IMR-90 (cell line): ENCODE data around the gene SPARCL1. TPM values are rescaled to one million over a fixed set of nuclear protein-coding genes. Genes with fewer than 3 reads are reported as not detected.

Experiments used
- ATAC-seq: fragments of 200-7000 bp; cut with Tn5 transposase; 2 replicates; pipeline ENCODE4 v1.9.1; 2020; ENCODE audit warnings: low read depth, mild to moderate bottlenecking, moderate library complexity
- BruUV-seq: library from RNA; stranded (reverse); fragments of 400-500 nt; replicated peaks from 2 replicates; lab custom pipeline; 2021; lab: Mats Ljungman, UMichigan
- CTCF ChIA-PET: fragments of 300-600 bp; formaldehyde crosslinking; extraction: SDS; loops from one replicate; lab custom pipeline; 2021; ENCODE audit warnings: antibody characterized with exemption; lab: Yijun Ruan, JAX
- POLR2A ChIA-PET: fragments of 300-600 bp; sonication (Branson Sonifier 250); formaldehyde crosslinking; loops from one replicate; lab custom pipeline; 2022; ENCODE audit warnings: antibody characterized with exemption; ENCODE audit not compliant: unreplicated experiment; lab: Charles Lee
- DNase-seq: peaks from one replicate; pipeline ENCODE4 v3.0.0; 2013
- H2AFZ ChIP-seq: replicated peaks from 2 replicates; pipeline ENCODE3; 2013; ENCODE audit warnings: low read length, mild to moderate bottlenecking; ENCODE audit not compliant: poor library complexity
- H2AK5ac ChIP-seq: 2 replicates; pipeline ENCODE4 v1.6.1; 2013; ENCODE audit warnings: low read depth, low read length, inconsistent platforms
- H2AK9ac ChIP-seq: replicated peaks from 2 replicates; pipeline ENCODE3; 2013; ENCODE audit warnings: mild to moderate bottlenecking, low read depth, low read length, moderate library complexity; ENCODE audit not compliant: poor library complexity
- H2BK120ac ChIP-seq: 2 replicates; pipeline ENCODE4 v1.6.1; 2013; ENCODE audit warnings: low read depth, low read length, inconsistent platforms
- H2BK15ac ChIP-seq: 3 replicates; pipeline ENCODE4 v1.6.1; 2013; ENCODE audit warnings: low read depth, low read length, inconsistent platforms
- H2BK20ac ChIP-seq: 2 replicates; pipeline ENCODE4 v1.6.1; 2013; ENCODE audit warnings: low read depth, mild to moderate bottlenecking, inconsistent platforms, low read length, moderate library complexity
- H2BK5ac ChIP-seq: 2 replicates; pipeline ENCODE4 v1.6.1; 2013; ENCODE audit warnings: mild to moderate bottlenecking, low read depth, low read length, inconsistent platforms; ENCODE audit not compliant: poor library complexity, severe bottlenecking
- H3K14ac ChIP-seq: replicated peaks from 2 replicates; pipeline ENCODE4 v1.6.1; 2013; ENCODE audit warnings: low read depth, low read length, inconsistent platforms
- H3K18ac ChIP-seq: 2 replicates; pipeline ENCODE4 v1.6.1; 2013; ENCODE audit warnings: low read depth, low read length, control low read depth
- H3K23ac ChIP-seq: 2 replicates; pipeline ENCODE4 v1.6.1; 2013; ENCODE audit warnings: low read depth, low read length, inconsistent platforms
- H3K27ac ChIP-seq: 2 replicates; pipeline ENCODE4 v1.5.1; 2013; ENCODE audit warnings: mild to moderate bottlenecking, control low read depth, low read length; ENCODE audit not compliant: insufficient read depth
- H3K27me3 ChIP-seq: 2 replicates; pipeline ENCODE4 v1.6.1; 2013; ENCODE audit warnings: low read length; ENCODE audit not compliant: control insufficient read depth, insufficient read depth
- H3K36me3 ChIP-seq: 2 replicates; pipeline ENCODE4 v1.6.1; 2013; ENCODE audit warnings: low read length, mixed read lengths; ENCODE audit not compliant: control insufficient read depth, insufficient read depth
- H3K4ac ChIP-seq: 2 replicates; pipeline ENCODE4 v1.6.1; 2013; ENCODE audit warnings: low read depth, low read length, inconsistent platforms
- H3K4me1 ChIP-seq: 2 replicates; pipeline ENCODE4 v1.6.1; 2013; ENCODE audit warnings: low read length, mixed read lengths; ENCODE audit not compliant: control insufficient read depth, insufficient read depth
- H3K4me2 ChIP-seq: 2 replicates; pipeline ENCODE4 v1.6.1; 2013; ENCODE audit warnings: low read depth, mild to moderate bottlenecking, control low read depth, low read length, moderate library complexity
- H3K4me3 ChIP-seq: 2 replicates; pipeline ENCODE4 v1.5.1; 2013; ENCODE audit warnings: low read depth, mild to moderate bottlenecking, control low read depth, low read length, moderate library complexity; ENCODE audit not compliant: insufficient read depth
- H3K56ac ChIP-seq: 2 replicates; pipeline ENCODE4 v1.6.1; 2013; ENCODE audit warnings: low read length, inconsistent platforms; ENCODE audit not compliant: insufficient read depth; ENCODE audit errors: extremely low read depth
- H3K79me1 ChIP-seq, 2 experiments: 2 replicates each; pipeline ENCODE4 v1.6.1; 2013; ENCODE audit warnings: low read length in 2 of 2, inconsistent platforms in 1 of 2, low read depth in 1 of 2
- H3K9ac ChIP-seq: 2 replicates; pipeline ENCODE4 v1.6.1; 2013; ENCODE audit warnings: low read depth, low read length, control low read depth
- H3K9me1 ChIP-seq: 2 replicates; pipeline ENCODE4 v1.6.1; 2013; ENCODE audit warnings: low read length, inconsistent platforms; ENCODE audit not compliant: insufficient read depth
- H3K9me3 ChIP-seq: 2 replicates; pipeline ENCODE4 v1.6.1; 2013; ENCODE audit warnings: low read length; ENCODE audit not compliant: control insufficient read depth, insufficient read depth
- H4K20me1 ChIP-seq: 2 replicates; pipeline ENCODE4 v1.6.1; 2013; ENCODE audit warnings: low read length, inconsistent platforms; ENCODE audit not compliant: insufficient read depth
- H4K5ac ChIP-seq: 2 replicates; pipeline ENCODE4 v1.6.1; 2013; ENCODE audit warnings: mild to moderate bottlenecking, low read depth, low read length, control low read depth
- H4K8ac ChIP-seq, 2 experiments: 2 replicates each; pipeline ENCODE4 v1.6.1; 2013; ENCODE audit warnings: low read depth in 2 of 2, low read length in 2 of 2, control low read depth in 1 of 2, inconsistent platforms in 1 of 2
- H4K91ac ChIP-seq: 2 replicates; pipeline ENCODE4 v1.6.1; 2013; ENCODE audit warnings: low read depth, low read length, inconsistent platforms; ENCODE audit not compliant: insufficient read depth
- BHLHE40 ChIP-seq: fragments of 150-350 bp; IDR thresholded peaks from 2 replicates; pipeline ENCODE4 v1.6.1; 2016; ENCODE audit warnings: mild to moderate bottlenecking, low read depth, low read length
- CEBPB ChIP-seq: IDR thresholded peaks from 2 replicates; pipeline ENCODE4 v1.6.1; 2012; ENCODE audit warnings: low read depth, low read length, improper control_type of control experiment
- CHD1 ChIP-seq: IDR thresholded peaks from 2 replicates; pipeline ENCODE4 v1.6.1; 2012; ENCODE audit warnings: low read depth, low read length, improper control_type of control experiment
- CTCF ChIP-seq: conservative IDR thresholded peaks from 2 replicates; pipeline ENCODE4 v1.5.1; 2012; ENCODE audit warnings: mild to moderate bottlenecking, low read depth, low read length, improper control_type of control experiment
- ELK1 ChIP-seq: fragments of 150-350 bp; IDR thresholded peaks from 2 replicates; pipeline ENCODE4 v1.6.1; 2016; ENCODE audit warnings: low read depth, mild to moderate bottlenecking, low read length, moderate library complexity, borderline replicate concordance
- FOS ChIP-seq: fragments of 150-350 bp; IDR thresholded peaks from 2 replicates; pipeline ENCODE4 v1.6.1; 2016; ENCODE audit warnings: low read depth, low read length
- MAFK ChIP-seq: IDR thresholded peaks from 2 replicates; pipeline ENCODE4 v1.6.1; 2012; ENCODE audit warnings: low read depth, low read length, improper control_type of control experiment
- MAZ ChIP-seq: IDR thresholded peaks from 2 replicates; pipeline ENCODE4 v1.6.1; 2012; ENCODE audit warnings: low read depth, mild to moderate bottlenecking, low read length, improper control_type of control experiment, moderate library complexity, borderline replicate concordance
- MXI1 ChIP-seq: IDR thresholded peaks from 2 replicates; pipeline ENCODE4 v1.6.1; 2012; ENCODE audit warnings: low read depth, mild to moderate bottlenecking, low read length, moderate library complexity, borderline replicate concordance
- NFE2L2 ChIP-seq: fragments of 150-350 bp; IDR thresholded peaks from 2 replicates; pipeline ENCODE4 v1.6.1; 2016; ENCODE audit warnings: low read depth, mild to moderate bottlenecking, low read length
- RAD21 ChIP-seq: IDR thresholded peaks from 2 replicates; pipeline ENCODE4 v1.6.1; 2012; ENCODE audit warnings: low read length, improper control_type of control experiment
- RCOR1 ChIP-seq: IDR thresholded peaks from 2 replicates; pipeline ENCODE4 v1.6.1; 2012; ENCODE audit warnings: mild to moderate bottlenecking, low read length, improper control_type of control experiment; ENCODE audit not compliant: insufficient replicate concordance
- RFX5 ChIP-seq: IDR thresholded peaks from 2 replicates; pipeline ENCODE4 v1.8.0; 2012; ENCODE audit warnings: low read depth, mild to moderate bottlenecking, low read length, moderate library complexity
- SMC3 ChIP-seq: fragments of 150-350 bp; IDR thresholded peaks from 2 replicates; pipeline ENCODE4 v1.6.1; 2016; ENCODE audit warnings: low read depth, mild to moderate bottlenecking, antibody characterized with exemption, low read length, moderate library complexity
- USF2 ChIP-seq: fragments of 150-350 bp; IDR thresholded peaks from 2 replicates; pipeline ENCODE4 v1.6.1; 2017; ENCODE audit warnings: mild to moderate bottlenecking, antibody characterized with exemption, low read length, low read depth
- WGBS, 2 experiments: methylation state at CpG; one replicate each; pipeline versions ENCODE4 v1.1.5 to v1.1.7; 2013; ENCODE audit warnings: missing lambda C conversion rate in 2 of 2; ENCODE audit not compliant: insufficient read length in 1 of 2; ENCODE audit errors: extremely low coverage in 2 of 2; 5-methylcytosine and 5-hydroxymethylcytosine counted together
- dilution Hi-C: fragments of 300-500 bp; cut with HindIII; formaldehyde crosslinking; loops from one replicate; pipeline ENCODE4 v1.14.3; 2018; ENCODE audit warnings: low sequenced_read_pairs; ENCODE audit not compliant: unreplicated experiment
- in situ Hi-C: fragments of 300-500 bp; cut with MboI; formaldehyde crosslinking; loops from 3 replicates; pipeline ENCODE4 v1.14.3; 2019; ENCODE audit warnings: low sequenced_read_pairs, inconsistent platforms, mixed read lengths
- intact Hi-C: fragments of 100-400 bp; cut with micrococcal nuclease; formaldehyde crosslinking; loops from 2 replicates; pipeline ENCODE4 v1.10.0; 2022
- polyA plus RNA-seq, 3 experiments: library from polyadenylated mRNA; depleted of rRNA; stranded (reverse); fragments of >200 nt; gene quantifications; 2 replicates each; pipeline ENCODE4 v1.2.3, GENCODE V29; 2012; ENCODE audit warnings: low replicate concordance in 1 of 3
- total RNA-seq: library from RNA; depleted of rRNA; stranded (reverse); fragments of >200 nt; gene quantifications from 2 replicates; pipeline ENCODE4 v1.2.3, GENCODE V29; 2012

SPARCL1 gene
- total and polyA plus RNA-seq, 2 of the 4 experiments (the other 2 are of a cell fraction) = not detected

- no CpG with 5 or more reads among the region's 2 CpGs for whole genome bisulfite sequencing, 2 experiments
- no peak overlapping the region for H2BK20ac ChIP-seq
These were observed 95.8 kb downstream of the SPARCL1 start for GRCh38 chr4:87433342-87433741.

More at GRCh38 chr4:87433342-87433741, 95.8 kb downstream of the SPARCL1 start:
- H3K14ac ChIP-seq = no peak overlapping the region
- no peak overlapping the region for H3K4me3 ChIP-seq
- H2AFZ ChIP-seq = no peak overlapping the region
- H3K4me2 ChIP-seq = no peak overlapping the region
- no peak overlapping the region for H3K23ac ChIP-seq
- no peak overlapping the region for H2BK5ac ChIP-seq
- H3K27me3 ChIP-seq = no peaks in the 10 kb centered on the region
- peaks cover 2% of the 10 kb centered on the region; the same call in 1 of the 2 replicates for H3K9me1 ChIP-seq
- ATAC-seq = no peak
- no peak for TF ChIP-seq RCOR1
- TF ChIP-seq BHLHE40 = no peak
- no peak for TF ChIP-seq MAFK
- TF ChIP-seq USF2 = no peak
- no peak for TF ChIP-seq FOS
- TF ChIP-seq ELK1 = no peak
- TF ChIP-seq CTCF = no peak
- TF ChIP-seq RFX5 = no peak
- TF ChIP-seq MAZ = no peak
- TF ChIP-seq NFE2L2 = no peak
- TF ChIP-seq RAD21 = no peak
- no peak for TF ChIP-seq SMC3
- no peak for TF ChIP-seq CHD1
- no peak for TF ChIP-seq CEBPB
- no peak for TF ChIP-seq MXI1
- no peak overlapping the region for H3K56ac ChIP-seq
- dilution Hi-C loops = no loop called here
- H4K20me1 ChIP-seq = peaks cover 7% of the 10 kb centered on the region; the same call in 1 of the 2 replicates
- peaks cover 2% of the 10 kb centered on the region; the same call in 1 of the 2 replicates for H3K4me1 ChIP-seq
- peaks cover 26 to 33% of the 10 kb centered on the region in 2 experiments for H3K79me1 ChIP-seq
- H3K9me3 ChIP-seq = no peaks in the 10 kb centered on the region
- in situ Hi-C loops = no loop called here
- no peak overlapping the region for H2AK5ac ChIP-seq
- BruUV-seq = no TSS peak
- no peak overlapping the region for H3K4ac ChIP-seq
- no peak overlapping the region for H4K8ac ChIP-seq
- H3K36me3 ChIP-seq = peaks cover 5% of the 10 kb centered on the region; the same call in 1 of the 2 replicates
- H3K18ac ChIP-seq = no peak overlapping the region
- ChIA-PET CTCF (no interaction called here), POLR2A (no interaction called here)
- H3K9ac ChIP-seq = no peak overlapping the region
- no peak overlapping the region for H3K27ac ChIP-seq
- no peak for DNase-seq
- no peak overlapping the region for H4K5ac ChIP-seq
- no peak overlapping the region for H4K91ac ChIP-seq
- intact Hi-C loops = no loop called here
- no peak overlapping the region for H2BK120ac ChIP-seq
- H2BK15ac ChIP-seq = no peak overlapping the region
- no peak overlapping the region for H2AK9ac ChIP-seq
